SK-N-DZ (cell line): ENCODE measurements around the gene SYNE3.

Experiments
- DNase-seq: peaks from one replicate; pipeline ENCODE4 v3.0.0-alpha.2; 2015; ENCODE audit warnings: low spot score

The SYNE3 gene

GRCh38 chr14:95491936-95492608 is 24.4 kb downstream of the SYNE3 start:
- no peak for DNase-seq

GRCh38 chr14:95490727-95491451 is 25.6 kb downstream of the SYNE3 start:
- no peak for DNase-seq

GRCh38 chr14:95490138-95490509 is 26.3 kb downstream of the SYNE3 start:
- no peak for DNase-seq

GRCh38 chr14:95489214-95490137 is 27.0 kb downstream of the SYNE3 start:
- no peak for DNase-seq

GRCh38 chr14:95488376-95489213 is 27.9 kb downstream of the SYNE3 start:
- no peak for DNase-seq

GRCh38 chr14:95487669-95488084 is 28.8 kb downstream of the SYNE3 start:
- DNase-seq = no peak

- DNase-seq = no peak
Observed at GRCh38 chr14:95486875-95487668, 29.4 kb downstream of the SYNE3 start.

GRCh38 chr14:95485222-95485819 is 31.1 kb downstream of the SYNE3 start:
- DNase-seq = no peak

GRCh38 chr14:95484296-95484695 is 32.2 kb downstream of the SYNE3 start:
- DNase-seq = no peak

- no peak for DNase-seq
Observed at GRCh38 chr14:95483309-95484165, 32.9 kb downstream of the SYNE3 start.

- DNase-seq = no peak
Observed at GRCh38 chr14:95482627-95483308, 33.7 kb downstream of the SYNE3 start.

- no peak for DNase-seq
Observed at GRCh38 chr14:95481391-95482022, 34.9 kb downstream of the SYNE3 start.

GRCh38 chr14:95480887-95481226 is 35.6 kb downstream of the SYNE3 start:
- DNase-seq = no peak

- DNase-seq = no peak
Observed at GRCh38 chr14:95480109-95480886, 36.2 kb downstream of the SYNE3 start.

- DNase-seq = no peak
Observed at GRCh38 chr14:95479494-95479893, 37.0 kb downstream of the SYNE3 start.

- no peak for DNase-seq
Observed at GRCh38 chr14:95478818-95479217, 37.6 kb downstream of the SYNE3 start.

- DNase-seq = no peak
Observed at GRCh38 chr14:95478309-95478708, 38.1 kb downstream of the SYNE3 start.
